HEK293T (cell line): Measurements from ENCODE around the gene PCIF1.

Source experiments
- ARNT ChIP-seq: fragments of 450-650 bp; IDR thresholded peaks from 2 replicates; pipeline ENCODE4 v1.6.1; 2017; ENCODE audit warnings: mild to moderate bottlenecking
- BHLHE40 ChIP-seq: fragments of 450-650 bp; IDR thresholded peaks from 2 replicates; pipeline ENCODE4 v1.6.1; 2016; ENCODE audit warnings: mild to moderate bottlenecking, moderate library complexity, borderline replicate concordance
- CTBP1 ChIP-seq: fragments of 450-650 bp; IDR thresholded peaks from 2 replicates; pipeline ENCODE4 v1.6.1; 2016; ENCODE audit warnings: borderline replicate concordance
- FOXA1 ChIP-seq: fragments of 450-650 bp; IDR thresholded peaks from 2 replicates; pipeline ENCODE4 v1.6.1; 2016; ENCODE audit warnings: mild to moderate bottlenecking
- FOXM1 ChIP-seq: fragments of 450-650 bp; IDR thresholded peaks from 2 replicates; pipeline ENCODE4 v1.6.1; 2017; ENCODE audit warnings: mild to moderate bottlenecking, borderline replicate concordance
- HDGF ChIP-seq: fragments of 450-650 bp; IDR thresholded peaks from 2 replicates; pipeline ENCODE4 v1.6.1; 2017; ENCODE audit warnings: antibody characterized with exemption, borderline replicate concordance
- L3MBTL2 ChIP-seq: fragments of 450-650 bp; conservative IDR thresholded peaks from 2 replicates; pipeline ENCODE4 v1.6.1; 2016; ENCODE audit warnings: mild to moderate bottlenecking
- LEF1 ChIP-seq: fragments of 450-650 bp; IDR thresholded peaks from 2 replicates; pipeline ENCODE4 v1.6.1; 2017; ENCODE audit warnings: mild to moderate bottlenecking, borderline replicate concordance
- SP1 ChIP-seq: fragments of 450-650 bp; IDR thresholded peaks from 2 replicates; pipeline ENCODE4 v1.6.1; 2017
- SUZ12 ChIP-seq: fragments of 450-650 bp; IDR thresholded peaks from 2 replicates; pipeline ENCODE4 v1.6.1; 2016; ENCODE audit warnings: mild to moderate bottlenecking
- TARDBP ChIP-seq: fragments of 450-650 bp; IDR thresholded peaks from 2 replicates; pipeline ENCODE4 v1.6.1; 2016
- ZNF384 ChIP-seq: fragments of 450-650 bp; IDR thresholded peaks from 2 replicates; pipeline ENCODE4 v1.6.1; 2016
- TF ChIP-seq, protein P1 (sequence below): fragments of 450-650 bp; IDR thresholded peaks from 2 replicates; pipeline ENCODE4 v1.6.1; 2016

DNA sequence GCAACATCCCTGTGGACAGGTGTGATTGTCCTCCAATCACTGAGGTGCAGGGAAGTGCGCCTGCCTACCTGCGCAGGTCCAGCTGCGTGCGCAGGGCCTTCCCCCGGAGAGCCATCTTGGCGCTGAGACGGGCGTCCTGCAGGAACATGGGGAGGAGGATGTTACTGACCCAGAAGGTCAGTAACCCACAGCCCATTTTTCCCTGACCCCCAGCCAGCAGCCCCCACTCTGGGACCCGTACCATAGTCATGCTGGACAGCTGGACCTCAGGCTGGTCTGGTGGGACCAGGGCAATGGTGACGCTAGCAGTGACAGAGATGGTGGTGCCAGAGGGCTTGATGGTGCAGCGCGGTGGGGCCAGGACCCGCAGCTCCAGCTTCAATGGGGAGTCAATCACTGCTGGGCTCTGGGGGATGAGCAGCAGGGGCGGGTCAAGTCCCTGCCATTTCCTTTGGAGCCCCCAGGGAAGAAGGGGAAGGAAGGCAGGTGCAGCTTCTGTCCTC lies 32.2 kb upstream of the PCIF1 start:
- TF ChIP-seq TARDBP (no peak), FOXA1 (no peak), BHLHE40 (no peak), SP1 (no peak), FOXM1 (no peak), SUZ12 (no peak), L3MBTL2 (no peak), HDGF (no peak), ZNF384 (no peak), CTBP1 (no peak), LEF1 (no peak), ARNT (no peak)
- TF ChIP-seq, protein P1, sequence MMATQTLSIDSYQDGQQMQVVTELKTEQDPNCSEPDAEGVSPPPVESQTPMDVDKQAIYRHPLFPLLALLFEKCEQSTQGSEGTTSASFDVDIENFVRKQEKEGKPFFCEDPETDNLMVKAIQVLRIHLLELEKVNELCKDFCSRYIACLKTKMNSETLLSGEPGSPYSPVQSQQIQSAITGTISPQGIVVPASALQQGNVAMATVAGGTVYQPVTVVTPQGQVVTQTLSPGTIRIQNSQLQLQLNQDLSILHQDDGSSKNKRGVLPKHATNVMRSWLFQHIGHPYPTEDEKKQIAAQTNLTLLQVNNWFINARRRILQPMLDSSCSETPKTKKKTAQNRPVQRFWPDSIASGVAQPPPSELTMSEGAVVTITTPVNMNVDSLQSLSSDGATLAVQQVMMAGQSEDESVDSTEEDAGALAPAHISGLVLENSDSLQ: no peak
